LNCaP clone FGC (cell line): ENCODE results near the gene EXO1.

Experiments used
- DNase-seq: peaks from one replicate; pipeline ENCODE4 v3.0.0-alpha.2; 2011; ENCODE audit warnings: low read depth
- H3K4me3 ChIP-seq: 2 replicates; pipeline ENCODE4 v1.5.1; 2011; ENCODE audit warnings: mild to moderate bottlenecking, low read depth, low read length, control low read depth
- TF ChIP-seq, protein P1 (sequence below): IDR thresholded peaks from 2 replicates; pipeline ENCODE4 v1.5.1; 2012; ENCODE audit warnings: mild to moderate bottlenecking; ENCODE audit not compliant: control insufficient read depth, insufficient read depth; ENCODE audit errors: extremely low read depth

EXO1 gene

DNA sequence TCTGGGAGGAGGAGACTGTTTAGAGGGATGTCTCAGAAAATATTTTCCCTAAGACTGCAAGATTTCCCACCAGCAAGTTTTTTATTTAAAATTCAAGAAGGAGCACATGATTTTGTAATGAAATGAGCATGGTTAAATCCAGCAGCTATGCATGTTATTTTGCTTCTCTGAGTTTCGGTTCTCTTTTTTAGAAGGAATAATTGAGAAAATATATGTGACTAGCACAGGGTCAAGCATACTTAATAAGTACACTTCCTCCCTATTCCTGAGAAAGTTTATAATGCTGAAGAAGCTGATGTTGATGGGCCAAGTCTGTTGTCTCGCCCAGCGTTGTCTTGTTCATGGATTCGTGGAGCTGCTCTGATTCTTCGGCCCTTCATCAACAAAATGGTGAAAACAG lies 51.2 kb downstream of the EXO1 start:
- TF ChIP-seq, protein P1, sequence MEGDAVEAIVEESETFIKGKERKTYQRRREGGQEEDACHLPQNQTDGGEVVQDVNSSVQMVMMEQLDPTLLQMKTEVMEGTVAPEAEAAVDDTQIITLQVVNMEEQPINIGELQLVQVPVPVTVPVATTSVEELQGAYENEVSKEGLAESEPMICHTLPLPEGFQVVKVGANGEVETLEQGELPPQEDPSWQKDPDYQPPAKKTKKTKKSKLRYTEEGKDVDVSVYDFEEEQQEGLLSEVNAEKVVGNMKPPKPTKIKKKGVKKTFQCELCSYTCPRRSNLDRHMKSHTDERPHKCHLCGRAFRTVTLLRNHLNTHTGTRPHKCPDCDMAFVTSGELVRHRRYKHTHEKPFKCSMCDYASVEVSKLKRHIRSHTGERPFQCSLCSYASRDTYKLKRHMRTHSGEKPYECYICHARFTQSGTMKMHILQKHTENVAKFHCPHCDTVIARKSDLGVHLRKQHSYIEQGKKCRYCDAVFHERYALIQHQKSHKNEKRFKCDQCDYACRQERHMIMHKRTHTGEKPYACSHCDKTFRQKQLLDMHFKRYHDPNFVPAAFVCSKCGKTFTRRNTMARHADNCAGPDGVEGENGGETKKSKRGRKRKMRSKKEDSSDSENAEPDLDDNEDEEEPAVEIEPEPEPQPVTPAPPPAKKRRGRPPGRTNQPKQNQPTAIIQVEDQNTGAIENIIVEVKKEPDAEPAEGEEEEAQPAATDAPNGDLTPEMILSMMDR = no peak
- no peak for DNase-seq
- no peak overlapping the region for H3K4me3 ChIP-seq

DNA sequence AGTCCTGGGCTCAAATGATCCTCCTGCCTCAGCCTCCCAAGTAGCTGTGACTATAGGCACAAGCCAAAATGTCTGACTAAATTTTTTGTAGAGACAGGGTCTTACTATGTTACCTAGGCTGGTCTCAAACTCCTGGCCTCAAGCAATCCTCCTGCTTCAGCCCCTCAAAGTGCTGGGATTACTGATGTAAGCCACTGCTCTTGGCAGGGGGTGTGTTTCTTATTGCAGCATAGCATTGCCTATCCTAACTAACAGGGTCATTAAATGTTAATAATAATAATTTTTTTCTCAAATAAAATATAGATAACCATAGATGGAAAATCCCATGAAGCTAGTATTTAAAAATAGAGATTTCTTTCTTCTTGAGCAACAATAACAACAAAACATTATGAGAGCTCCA lies 52.4 kb downstream of the EXO1 start:
- no peak for DNase-seq
- no peak overlapping the region for H3K4me3 ChIP-seq
- TF ChIP-seq, protein P1 = no peak

DNA sequence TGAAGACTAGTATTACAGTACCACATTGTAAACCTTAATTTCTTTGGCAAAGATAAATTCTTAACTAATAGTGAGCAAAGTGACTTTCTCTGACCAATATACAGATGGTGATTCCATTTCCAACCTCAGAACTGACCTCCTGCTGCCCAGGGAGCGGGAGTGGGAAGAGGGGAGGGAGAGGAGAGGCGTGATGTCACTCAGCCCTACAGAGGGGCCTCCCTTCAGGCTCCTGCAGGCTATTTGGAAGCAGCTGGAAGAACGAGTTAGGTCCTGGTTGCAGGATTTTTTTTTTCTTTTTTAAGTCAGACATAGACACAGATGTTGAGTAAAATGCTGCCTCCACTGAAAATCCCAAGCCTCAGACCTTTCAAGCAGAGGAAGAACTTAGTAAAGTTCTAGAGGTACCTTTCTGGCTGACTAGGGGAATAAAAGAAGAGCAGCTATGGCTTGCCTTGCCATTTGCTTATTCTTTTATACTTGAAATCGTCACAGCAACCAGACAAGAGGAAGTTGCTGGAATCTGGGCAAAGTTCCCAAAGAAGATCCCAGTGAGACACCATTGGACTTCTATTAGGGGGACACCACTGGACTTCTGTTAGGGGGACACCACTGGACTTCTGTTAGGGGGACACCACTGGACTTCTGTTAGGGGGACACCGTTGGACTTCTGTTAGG lies 54.5 kb downstream of the EXO1 start:
- no peak for DNase-seq
- TF ChIP-seq, protein P1 = no peak
- H3K4me3 ChIP-seq = no peak overlapping the region

DNA sequence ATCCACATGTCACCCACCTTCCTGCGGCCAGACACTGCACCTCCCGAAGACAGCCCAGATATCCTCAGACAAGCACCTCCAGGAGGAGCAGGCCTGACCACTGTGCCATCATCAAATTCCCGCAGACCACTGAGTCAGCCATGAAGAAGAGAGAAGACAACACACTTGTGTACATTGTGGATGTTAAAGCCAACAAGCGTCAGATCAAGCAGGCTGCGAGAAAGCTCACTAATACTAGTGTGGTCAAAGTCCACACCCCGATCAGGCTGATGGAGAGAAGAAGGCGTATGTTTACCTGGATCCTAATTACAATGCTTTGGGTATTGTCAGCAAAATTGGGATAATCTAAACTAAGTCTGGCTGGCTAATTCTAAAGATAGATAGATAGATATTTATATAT lies 68.2 kb downstream of the EXO1 start:
- TF ChIP-seq, protein P1 = no peak
- DNase-seq = no peak
- H3K4me3 ChIP-seq = no peak overlapping the region

DNA sequence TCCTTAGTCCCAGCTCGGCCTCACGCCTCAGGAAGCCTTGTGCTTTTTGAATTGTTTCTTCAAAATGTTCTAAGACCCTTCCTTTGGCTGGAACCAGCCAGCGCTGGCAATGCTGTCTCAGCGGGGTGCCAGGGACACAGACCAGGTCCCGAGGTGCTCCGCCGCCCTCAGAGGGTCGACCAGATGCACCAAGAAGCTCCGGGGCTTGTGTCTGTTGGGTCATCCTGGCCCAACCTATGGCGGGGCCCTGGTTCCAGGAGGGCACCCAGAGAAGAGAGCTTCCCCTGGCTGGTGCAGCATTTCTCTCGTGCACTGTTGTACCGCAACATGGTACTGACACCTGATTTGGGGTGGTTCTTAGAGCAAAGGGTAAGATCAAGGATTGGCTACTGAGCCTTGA lies 69.5 kb downstream of the EXO1 start:
- DNase-seq = no peak
- TF ChIP-seq, protein P1 = no peak
- H3K4me3 ChIP-seq = no peak overlapping the region

DNA sequence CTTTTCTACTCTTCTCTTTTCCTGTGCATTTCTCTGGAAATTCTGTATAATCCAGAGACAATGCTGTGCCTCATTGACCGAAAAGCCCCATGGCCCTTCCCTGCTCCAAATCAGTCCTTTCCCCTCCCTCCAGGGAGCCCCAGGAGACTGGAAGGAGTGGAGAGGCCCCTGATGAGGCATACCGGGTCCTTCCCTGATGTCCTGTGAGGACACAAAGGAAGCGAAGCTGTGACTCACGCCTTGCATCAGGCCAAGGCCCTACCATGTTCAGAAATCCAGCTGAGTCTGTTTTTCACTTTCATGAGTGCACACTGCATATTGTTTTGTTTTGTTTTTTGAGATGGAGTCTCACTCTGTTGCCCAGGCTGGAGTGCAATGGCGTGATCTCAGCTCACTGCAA lies 70.9 kb downstream of the EXO1 start:
- no peak overlapping the region for H3K4me3 ChIP-seq
- no peak for DNase-seq
- TF ChIP-seq, protein P1 = no peak

DNA sequence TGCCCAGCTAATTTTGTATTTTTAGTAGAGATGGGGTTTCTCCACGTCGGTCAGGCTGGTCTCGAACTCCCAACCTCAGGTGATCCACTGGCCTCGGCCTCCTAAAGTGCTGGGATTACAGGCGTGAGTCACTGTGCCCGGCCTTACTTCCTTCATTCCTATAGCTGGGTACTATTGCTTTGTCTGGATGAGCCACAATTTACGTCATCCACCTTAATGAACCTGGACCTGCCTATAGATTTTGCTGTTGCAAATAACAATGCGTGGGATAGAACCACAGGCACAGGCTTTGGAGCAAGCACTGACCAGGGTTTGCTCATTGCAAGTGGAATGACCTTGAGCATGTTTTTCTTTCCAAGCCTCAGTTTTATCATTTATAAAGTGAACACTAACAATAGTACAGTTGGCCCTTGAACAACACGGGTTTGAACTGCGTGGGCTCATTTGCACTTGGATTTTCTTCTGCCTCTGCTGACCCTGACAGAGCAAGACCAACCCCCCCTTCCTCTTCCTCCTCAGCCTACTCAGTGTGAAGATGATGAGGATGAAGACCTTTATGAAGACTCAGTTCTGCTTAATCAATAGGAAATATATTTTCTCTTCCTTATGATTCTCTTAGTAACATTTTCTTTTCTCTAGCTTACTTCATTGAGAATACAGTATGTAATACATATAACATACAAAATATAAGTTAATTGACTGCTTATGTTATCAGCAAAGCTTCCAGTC lies 76.2 kb downstream of the EXO1 start:
- TF ChIP-seq, protein P1 = no peak
- H3K4me3 ChIP-seq = no peak overlapping the region
- no peak for DNase-seq
